ENCODE results near the gene ZNF300. TPM values are rescaled to one million over a fixed set of nuclear protein-coding genes. Genes with fewer than 3 reads are reported as not detected.
A peak's percentile ranks its signal among the peaks of the same experiment; 100 is the strongest.

ZNF300 gene
- total and polyA plus RNA-seq, 12 donors: 0.51 to 4.8 (median 0.99) TPM

- ATAC-seq (no peak), DNase-seq (no peak)
- H3K27ac ChIP-seq: peak overlapping the region in 4 of 10 donors; percentile 78 to 93 (median 92)
- H3K27me3 ChIP-seq: no peaks in the 10 kb centered on the region
- peaks cover 0 to 47% (median 31%) of the 10 kb centered on the region in 9 donors for H3K36me3 ChIP-seq
- intact Hi-C loops (cut with DNase I): no loop called here
- H3K4me1 ChIP-seq: peaks cover 0 to 9% (median 0%) of the 10 kb centered on the region in 9 donors
- TF ChIP-seq CTCF (IDR thresholded peaks at IDR 0.05): no peak
- peaks cover 0 to 100% (median 64%) of the 10 kb centered on the region in 11 donors for H3K9me3 ChIP-seq
- 62 to 75% methylated on average over 1 of the region's 1 CpG for WGBS, 2 donors
- H3K4me3 ChIP-seq: peak overlapping the region in 8 of 10 donors; percentile 52 to 73 (median 67)
These were observed 40.7 kb upstream of the ZNF300 start for GRCh38 chr5:150945486-150945885.

DNA sequence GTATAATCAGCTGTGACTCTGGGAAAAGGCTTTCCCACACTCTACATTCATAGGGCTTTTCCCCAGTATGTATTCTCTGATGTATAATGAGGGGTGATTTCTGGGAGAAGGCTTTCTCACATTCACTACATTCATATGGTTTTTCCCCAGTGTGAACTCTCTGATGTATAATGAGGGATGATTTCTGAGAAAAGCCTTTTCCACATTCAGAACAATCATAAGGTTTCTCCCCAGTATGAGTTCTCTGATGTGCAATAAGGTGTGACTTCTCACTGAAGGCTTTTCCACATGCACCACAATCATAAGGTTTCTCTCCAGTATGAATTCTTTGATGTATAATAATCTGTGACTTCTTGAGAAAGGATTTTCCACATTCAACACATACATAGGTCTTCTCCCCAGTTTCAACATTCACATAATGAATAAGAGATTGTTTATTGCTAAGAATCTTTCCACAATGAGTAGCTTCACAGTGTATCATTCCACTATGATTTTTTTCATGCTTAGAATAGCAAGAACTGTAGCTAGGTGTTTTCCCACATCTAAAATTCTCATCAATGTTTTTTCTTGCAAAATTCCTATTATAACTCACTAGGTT, 26.7 kb upstream of the ZNF300 start:
- Histone ChIP-seq H3K36me3 (peaks cover 0 to 67% (median 30%) of the 10 kb centered on the region in 9 donors), H3K4me3 (no peak overlapping the region), H3K27me3 (no peaks in the 10 kb centered on the region), H3K27ac (no peak overlapping the region), H3K4me1 (no peaks in the 10 kb centered on the region), H3K9me3 (peaks cover 17 to 100% (median 97%) of the 10 kb centered on the region in 11 donors)
- no peak for DNase-seq
- no peak for ATAC-seq
- intact Hi-C loops (cut with DNase I): no loop called here
- no peak for TF ChIP-seq CTCF (IDR thresholded peaks at IDR 0.05)

DNA sequence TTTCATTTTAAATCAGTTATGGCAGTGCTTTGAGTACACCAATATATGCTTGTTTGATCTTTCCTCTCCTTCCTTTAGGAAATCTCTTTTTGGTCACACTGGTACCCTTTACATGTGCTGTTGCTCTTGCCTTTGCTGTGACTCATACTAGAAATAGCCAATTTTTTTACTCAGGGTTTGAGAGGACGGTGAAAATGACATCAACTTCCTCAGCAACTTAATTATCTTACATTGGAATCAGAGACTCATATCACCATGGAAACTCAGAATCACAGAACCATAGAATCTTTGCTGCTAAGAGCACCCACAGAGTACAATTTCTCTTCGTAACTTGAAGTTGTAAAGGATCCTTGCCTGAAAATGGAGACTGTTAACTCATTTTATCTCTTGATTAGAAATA, 13.8 kb upstream of the ZNF300 start:
- Histone ChIP-seq H3K27me3 (no peaks in the 10 kb centered on the region), H3K4me1 (no peaks in the 10 kb centered on the region), H3K27ac (no peak overlapping the region), H3K9me3 (peaks cover 0 to 100% (median 59%) of the 10 kb centered on the region in 11 donors), H3K36me3 (no peaks in the 10 kb centered on the region), H3K4me3 (no peak overlapping the region)
- intact Hi-C loops (cut with DNase I): no loop called here
- 44 to 49% methylated on average over 2 of the region's 2 CpGs for WGBS, 2 donors
- ATAC-seq (no peak), DNase-seq (no peak)
- TF ChIP-seq CTCF (IDR thresholded peaks at IDR 0.05): no peak

GRCh38 chr5:150912312-150912814, 7.6 kb upstream of the ZNF300 start:
- no peak for TF ChIP-seq CTCF (IDR thresholded peaks at IDR 0.05)
- ATAC-seq: no peak
- Histone ChIP-seq H3K4me3 (no peak overlapping the region), H3K36me3 (peaks cover 0 to 7% (median 0%) of the 10 kb centered on the region in 9 donors), H3K4me1 (no peaks in the 10 kb centered on the region), H3K9me3 (peaks cover 0 to 100% (median 68%) of the 10 kb centered on the region in 11 donors), H3K27me3 (no peaks in the 10 kb centered on the region), H3K27ac (no peak overlapping the region)
- intact Hi-C loops (cut with DNase I): no loop called here
- DNase-seq: no peak
- 89% methylated on average over 2 of the region's 2 CpGs for WGBS, 2 donors

Data from heart right ventricle (tissue), 16 donors.